Measurements from ENCODE around the gene HPN. TPM values are rescaled to one million over a fixed set of nuclear protein-coding genes. Genes with fewer than 3 reads are reported as not detected.

Gene HPN
- total and polyA plus RNA-seq, 2 of the 13 experiments (the other 11 are each of a cell fraction or from before 2014, with no cell fraction given), result 46.7 to 261 TPM

DNA sequence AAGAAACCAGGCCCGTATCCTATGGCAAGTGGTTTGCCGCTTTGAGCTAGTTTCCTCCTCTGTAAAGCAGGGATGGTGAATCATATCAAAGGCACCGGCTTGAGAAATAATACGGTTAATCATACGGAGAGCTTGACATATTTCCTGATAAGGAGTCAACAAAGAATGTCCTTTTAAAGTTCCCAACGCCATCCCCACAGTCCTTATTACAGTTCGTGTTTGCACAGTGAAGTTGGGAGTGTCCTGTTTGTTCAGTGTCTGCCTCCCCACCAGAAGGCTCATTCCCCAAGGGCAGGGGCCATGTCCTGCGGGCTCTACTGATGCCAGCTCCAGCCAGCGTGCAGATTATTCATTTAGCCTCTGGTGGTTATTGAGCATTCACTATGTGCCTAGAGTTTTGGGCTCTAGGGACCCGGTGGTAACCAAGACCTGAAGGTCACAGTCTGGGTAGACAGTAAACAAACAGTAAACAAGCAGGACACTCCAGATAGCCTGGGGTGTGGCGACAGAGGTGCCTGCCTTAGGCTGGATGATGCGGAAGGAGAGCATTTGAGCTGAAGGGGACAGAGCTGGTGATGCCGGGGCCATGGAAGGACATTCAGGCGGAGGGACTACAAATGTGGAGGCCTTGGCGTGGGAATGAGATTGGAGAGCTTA is 35.1 kb upstream of the HPN start (continued):
- TF ChIP-seq, protein P1, sequence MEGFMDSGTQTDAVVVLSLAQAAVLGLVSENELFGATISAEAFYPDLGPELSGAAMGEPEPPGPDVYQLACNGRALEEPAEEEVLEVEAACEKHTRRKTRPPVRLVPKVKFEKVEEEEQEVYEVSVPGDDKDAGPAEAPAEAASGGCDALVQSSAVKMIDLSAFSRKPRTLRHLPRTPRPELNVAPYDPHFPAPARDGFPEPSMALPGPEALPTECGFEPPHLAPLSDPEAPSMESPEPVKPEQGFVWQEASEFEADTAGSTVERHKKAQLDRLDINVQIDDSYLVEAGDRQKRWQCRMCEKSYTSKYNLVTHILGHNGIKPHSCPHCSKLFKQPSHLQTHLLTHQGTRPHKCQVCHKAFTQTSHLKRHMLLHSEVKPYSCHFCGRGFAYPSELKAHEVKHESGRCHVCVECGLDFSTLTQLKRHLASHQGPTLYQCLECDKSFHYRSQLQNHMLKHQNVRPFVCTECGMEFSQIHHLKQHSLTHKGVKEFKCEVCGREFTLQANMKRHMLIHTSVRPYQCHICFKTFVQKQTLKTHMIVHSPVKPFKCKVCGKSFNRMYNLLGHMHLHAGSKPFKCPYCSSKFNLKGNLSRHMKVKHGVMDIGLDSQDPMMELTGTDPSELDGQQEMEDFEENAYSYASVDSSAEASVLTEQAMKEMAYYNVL (CRISPR knock-in tag; IDR thresholded peaks at IDR 0.05; ENCODE audit: borderline replicate concordance), result 0 out of 2 replicates have a peak, but pooled peaks have one; percentile 46
- TF ChIP-seq ZNF816 (CRISPR knock-in tag; IDR thresholded peaks at IDR 0.05; ENCODE audit: borderline replicate concordance) (peak; percentile 57; the same call in 1 of the 2 replicates), MED1 (CRISPR knock-in tag; IDR thresholded peaks at IDR 0.05) (peak; percentile 94), FOXO1 (CRISPR knock-in tag; IDR thresholded peaks at IDR 0.05) (peak; percentile 84; the same call in 1 of the 2 replicates), ZNF572 (CRISPR knock-in tag; IDR thresholded peaks at IDR 0.05) (no peak), HNF4A (CRISPR knock-in tag; IDR thresholded peaks at IDR 0.05) (peak; percentile 77), ZBTB7A (CRISPR knock-in tag; IDR thresholded peaks at IDR 0.05) (peak; percentile 55; the same call in 1 of the 2 replicates), ETV5 (CRISPR knock-in tag; IDR thresholded peaks at IDR 0.05; ENCODE audit: borderline replicate concordance) (peak; percentile 88), ZNF367 (CRISPR knock-in tag; IDR thresholded peaks at IDR 0.05; ENCODE audit: borderline replicate concordance) (0 out of 2 replicates have a peak, but pooled peaks have one; percentile 63), EP300 (IDR thresholded peaks at IDR 0.05; ENCODE audit: low read depth in 2 of 2, low read length in 2 of 2) (peak; percentile 82 to 95; a peak in 3 of 4 replicates), EP300 (CRISPR knock-in tag; IDR thresholded peaks at IDR 0.05; ENCODE audit: borderline replicate concordance) (peak; percentile 94), ZNF350 (CRISPR knock-in tag; IDR thresholded peaks at IDR 0.05; ENCODE audit: borderline replicate concordance, low read depth) (peak; percentile 57; the same call in 1 of the 2 replicates), ZNF552 (CRISPR knock-in tag; IDR thresholded peaks at IDR 0.05; ENCODE audit: borderline replicate concordance) (no peak)
- TF ChIP-seq, protein P2, sequence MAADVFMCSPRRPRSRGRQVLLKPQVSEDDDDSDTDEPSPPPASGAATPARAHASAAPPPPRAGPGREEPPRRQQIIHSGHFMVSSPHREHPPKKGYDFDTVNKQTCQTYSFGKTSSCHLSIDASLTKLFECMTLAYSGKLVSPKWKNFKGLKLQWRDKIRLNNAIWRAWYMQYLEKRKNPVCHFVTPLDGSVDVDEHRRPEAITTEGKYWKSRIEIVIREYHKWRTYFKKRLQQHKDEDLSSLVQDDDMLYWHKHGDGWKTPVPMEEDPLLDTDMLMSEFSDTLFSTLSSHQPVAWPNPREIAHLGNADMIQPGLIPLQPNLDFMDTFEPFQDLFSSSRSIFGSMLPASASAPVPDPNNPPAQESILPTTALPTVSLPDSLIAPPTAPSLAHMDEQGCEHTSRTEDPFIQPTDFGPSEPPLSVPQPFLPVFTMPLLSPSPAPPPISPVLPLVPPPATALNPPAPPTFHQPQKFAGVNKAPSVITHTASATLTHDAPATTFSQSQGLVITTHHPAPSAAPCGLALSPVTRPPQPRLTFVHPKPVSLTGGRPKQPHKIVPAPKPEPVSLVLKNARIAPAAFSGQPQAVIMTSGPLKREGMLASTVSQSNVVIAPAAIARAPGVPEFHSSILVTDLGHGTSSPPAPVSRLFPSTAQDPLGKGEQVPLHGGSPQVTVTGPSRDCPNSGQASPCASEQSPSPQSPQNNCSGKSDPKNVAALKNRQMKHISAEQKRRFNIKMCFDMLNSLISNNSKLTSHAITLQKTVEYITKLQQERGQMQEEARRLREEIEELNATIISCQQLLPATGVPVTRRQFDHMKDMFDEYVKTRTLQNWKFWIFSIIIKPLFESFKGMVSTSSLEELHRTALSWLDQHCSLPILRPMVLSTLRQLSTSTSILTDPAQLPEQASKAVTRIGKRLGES (CRISPR knock-in tag; IDR thresholded peaks at IDR 0.05; ENCODE audit: borderline replicate concordance), result no peak
- TF ChIP-seq, protein P3, sequence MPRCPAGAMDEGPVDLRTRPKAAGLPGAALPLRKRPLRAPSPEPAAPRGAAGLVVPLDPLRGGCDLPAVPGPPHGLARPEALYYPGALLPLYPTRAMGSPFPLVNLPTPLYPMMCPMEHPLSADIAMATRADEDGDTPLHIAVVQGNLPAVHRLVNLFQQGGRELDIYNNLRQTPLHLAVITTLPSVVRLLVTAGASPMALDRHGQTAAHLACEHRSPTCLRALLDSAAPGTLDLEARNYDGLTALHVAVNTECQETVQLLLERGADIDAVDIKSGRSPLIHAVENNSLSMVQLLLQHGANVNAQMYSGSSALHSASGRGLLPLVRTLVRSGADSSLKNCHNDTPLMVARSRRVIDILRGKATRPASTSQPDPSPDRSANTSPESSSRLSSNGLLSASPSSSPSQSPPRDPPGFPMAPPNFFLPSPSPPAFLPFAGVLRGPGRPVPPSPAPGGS (CRISPR knock-in tag; IDR thresholded peaks at IDR 0.05), result peak; percentile 66; the same call in 1 of the 2 replicates
- TF ChIP-seq, protein P4, sequence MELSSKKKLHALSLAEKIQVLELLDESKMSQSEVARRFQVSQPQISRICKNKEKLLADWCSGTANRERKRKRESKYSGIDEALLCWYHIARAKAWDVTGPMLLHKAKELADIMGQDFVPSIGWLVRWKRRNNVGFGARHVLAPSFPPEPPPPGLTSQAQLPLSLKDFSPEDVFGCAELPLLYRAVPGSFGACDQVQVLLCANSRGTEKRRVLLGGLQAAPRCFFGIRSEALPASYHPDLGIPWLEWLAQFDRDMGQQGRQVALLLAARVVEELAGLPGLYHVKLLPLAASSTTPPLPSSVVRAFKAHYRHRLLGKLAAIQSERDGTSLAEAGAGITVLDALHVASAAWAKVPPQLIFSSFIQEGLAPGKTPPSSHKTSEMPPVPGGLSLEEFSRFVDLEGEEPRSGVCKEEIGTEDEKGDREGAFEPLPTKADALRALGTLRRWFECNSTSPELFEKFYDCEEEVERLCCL (CRISPR knock-in tag; IDR thresholded peaks at IDR 0.05; ENCODE audit: borderline replicate concordance), result no peak
- TF ChIP-seq, protein P5, sequence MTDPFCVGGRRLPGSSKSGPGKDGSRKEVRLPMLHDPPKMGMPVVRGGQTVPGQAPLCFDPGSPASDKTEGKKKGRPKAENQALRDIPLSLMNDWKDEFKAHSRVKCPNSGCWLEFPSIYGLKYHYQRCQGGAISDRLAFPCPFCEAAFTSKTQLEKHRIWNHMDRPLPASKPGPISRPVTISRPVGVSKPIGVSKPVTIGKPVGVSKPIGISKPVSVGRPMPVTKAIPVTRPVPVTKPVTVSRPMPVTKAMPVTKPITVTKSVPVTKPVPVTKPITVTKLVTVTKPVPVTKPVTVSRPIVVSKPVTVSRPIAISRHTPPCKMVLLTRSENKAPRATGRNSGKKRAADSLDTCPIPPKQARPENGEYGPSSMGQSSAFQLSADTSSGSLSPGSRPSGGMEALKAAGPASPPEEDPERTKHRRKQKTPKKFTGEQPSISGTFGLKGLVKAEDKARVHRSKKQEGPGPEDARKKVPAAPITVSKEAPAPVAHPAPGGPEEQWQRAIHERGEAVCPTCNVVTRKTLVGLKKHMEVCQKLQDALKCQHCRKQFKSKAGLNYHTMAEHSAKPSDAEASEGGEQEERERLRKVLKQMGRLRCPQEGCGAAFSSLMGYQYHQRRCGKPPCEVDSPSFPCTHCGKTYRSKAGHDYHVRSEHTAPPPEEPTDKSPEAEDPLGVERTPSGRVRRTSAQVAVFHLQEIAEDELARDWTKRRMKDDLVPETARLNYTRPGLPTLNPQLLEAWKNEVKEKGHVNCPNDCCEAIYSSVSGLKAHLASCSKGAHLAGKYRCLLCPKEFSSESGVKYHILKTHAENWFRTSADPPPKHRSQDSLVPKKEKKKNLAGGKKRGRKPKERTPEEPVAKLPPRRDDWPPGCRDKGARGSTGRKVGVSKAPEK (CRISPR knock-in tag; IDR thresholded peaks at IDR 0.05; ENCODE audit: borderline replicate concordance), result peak; percentile 98
